ENCODE data around the gene LUM.

The LUM gene

GRCh38 chr12:91074851-91075250 is 36.4 kb downstream of the LUM start:
- POLR2A ChIA-PET: no interaction called here
- TF ChIP-seq CTCF (IDR thresholded peaks at IDR 0.05; ENCODE audit: control extremely low read depth, extremely low read depth, low read depth, missing control alignments): no peak
- DNase-seq (ENCODE audit: extremely low spot score): no peak
- CTCF ChIA-PET: no interaction called here

GRCh38 chr12:91074154-91074709 is 37.1 kb downstream of the LUM start:
- DNase-seq (ENCODE audit: extremely low spot score): no peak
- TF ChIP-seq CTCF (IDR thresholded peaks at IDR 0.05; ENCODE audit: control extremely low read depth, extremely low read depth, low read depth, missing control alignments): no peak
- CTCF ChIA-PET: no interaction called here
- POLR2A ChIA-PET: no interaction called here

DNA sequence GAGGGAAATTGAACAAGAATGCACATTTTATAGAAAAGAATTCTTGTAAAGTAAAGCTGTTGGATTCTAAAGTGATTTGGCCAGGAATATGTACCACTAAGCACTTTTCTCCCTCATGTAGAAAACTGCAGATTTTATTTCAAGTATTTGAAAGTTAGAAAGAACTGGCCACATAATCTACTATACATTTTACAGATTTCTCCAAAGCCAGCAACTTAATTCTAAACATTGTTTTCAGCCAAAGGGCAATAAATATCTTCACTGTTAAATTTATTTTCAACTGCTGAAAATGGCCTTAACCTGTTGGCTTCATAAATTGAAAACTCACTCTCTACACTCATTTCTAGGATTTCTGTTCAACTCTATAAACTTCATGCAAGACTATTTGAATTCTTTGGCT is 37.9 kb downstream of the LUM start:
- no peak for TF ChIP-seq CTCF (IDR thresholded peaks at IDR 0.05; ENCODE audit: control extremely low read depth, extremely low read depth, low read depth, missing control alignments)
- DNase-seq (ENCODE audit: extremely low spot score): no peak
- CTCF ChIA-PET: no interaction called here
- POLR2A ChIA-PET: no interaction called here

GRCh38 chr12:91072931-91073330 is 38.4 kb downstream of the LUM start:
- TF ChIP-seq CTCF (IDR thresholded peaks at IDR 0.05; ENCODE audit: control extremely low read depth, extremely low read depth, low read depth, missing control alignments): no peak
- no peak for DNase-seq (ENCODE audit: extremely low spot score)
- CTCF ChIA-PET: no interaction called here
- POLR2A ChIA-PET: no interaction called here

GRCh38 chr12:91070936-91071335 is 40.4 kb downstream of the LUM start:
- TF ChIP-seq CTCF (IDR thresholded peaks at IDR 0.05; ENCODE audit: control extremely low read depth, extremely low read depth, low read depth, missing control alignments): no peak
- ChIA-PET POLR2A (no interaction called here), CTCF (interaction anchor here (1.1 to 1.7 kb wide), 2 partner anchors 10 to 38 kb away, joined by 4 to 7 read pairs; no protein-coding TSS in a partner anchor)
- DNase-seq (ENCODE audit: extremely low spot score): no peak

DNA sequence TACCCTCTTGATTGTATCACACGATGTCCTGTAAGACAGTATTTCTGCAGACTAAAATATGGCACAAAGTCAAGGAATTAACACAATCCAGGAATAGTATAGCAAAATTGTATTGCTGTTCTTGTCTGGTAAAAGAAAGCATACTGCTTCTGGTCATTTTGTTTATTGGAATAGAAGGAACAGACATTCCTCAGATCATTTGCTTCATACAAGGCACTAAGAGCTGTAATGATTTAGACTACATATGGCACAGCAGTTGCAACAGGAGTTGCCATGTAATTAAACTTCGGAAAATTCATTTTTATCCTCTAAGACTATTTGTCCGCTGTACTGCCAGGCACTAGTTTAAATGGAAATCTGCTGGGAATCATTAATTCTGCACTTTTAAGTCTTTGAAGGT is 45.9 kb downstream of the LUM start:
- ChIA-PET CTCF (no interaction called here), POLR2A (no interaction called here)
- no peak for TF ChIP-seq CTCF (IDR thresholded peaks at IDR 0.05; ENCODE audit: control extremely low read depth, extremely low read depth, low read depth, missing control alignments)
- no peak for DNase-seq (ENCODE audit: extremely low spot score)

DNA sequence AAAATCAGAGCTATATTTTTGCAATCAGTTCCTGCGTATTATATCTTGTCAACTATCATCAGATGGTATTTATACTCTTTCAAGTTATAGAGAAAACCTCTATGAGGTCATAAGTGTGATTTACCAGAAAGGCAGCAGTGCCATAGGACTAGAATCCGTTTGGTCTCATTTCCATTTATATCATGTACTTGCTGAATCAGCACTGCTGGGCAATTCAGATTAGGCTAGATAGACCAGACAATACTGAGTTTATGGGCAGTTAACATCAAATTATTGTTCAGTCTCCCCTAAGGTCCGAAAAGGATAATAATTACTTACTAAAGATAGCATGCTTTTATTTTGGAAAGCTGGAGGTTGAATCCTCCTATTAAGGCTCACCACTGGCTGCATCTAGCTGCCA is 46.7 kb downstream of the LUM start:
- ChIA-PET CTCF (no interaction called here), POLR2A (no interaction called here)
- no peak for TF ChIP-seq CTCF (IDR thresholded peaks at IDR 0.05; ENCODE audit: control extremely low read depth, extremely low read depth, low read depth, missing control alignments)
- no peak for DNase-seq (ENCODE audit: extremely low spot score)
